ENCODE measurements around the gene CSDE1.

Gene CSDE1

DNA sequence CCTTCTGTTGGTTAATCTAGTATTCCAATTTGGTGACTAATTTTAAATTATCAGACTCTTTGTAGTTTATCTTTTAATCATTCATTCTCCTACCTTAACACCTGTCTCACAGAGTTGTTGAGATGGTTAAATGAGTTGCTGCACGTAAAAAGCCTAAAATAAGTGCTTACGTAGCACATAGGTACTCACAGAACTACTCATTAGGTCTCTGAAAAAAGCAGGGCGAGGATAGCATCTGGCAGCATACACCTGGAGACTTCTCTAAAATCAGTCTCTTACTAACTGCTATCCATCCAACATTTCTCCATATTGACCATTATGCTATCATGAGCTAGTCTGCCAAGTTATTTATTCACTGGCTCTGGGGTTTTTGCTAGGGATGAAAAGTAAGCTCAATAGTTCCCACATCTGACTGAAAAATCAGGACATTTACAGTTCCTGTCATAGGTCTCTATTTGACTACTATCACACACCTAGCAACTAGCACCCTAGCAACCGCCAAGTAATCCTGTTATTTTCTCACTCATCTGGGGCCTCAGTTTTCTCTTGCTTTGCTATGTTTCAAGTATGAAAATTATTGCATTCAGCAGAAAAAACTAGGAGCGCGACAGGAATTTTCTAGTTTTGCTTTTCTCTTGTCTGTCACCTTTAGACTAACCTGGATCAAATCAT is 11.2 kb downstream of the CSDE1 start:
- DNase-seq = no peak

- DNase-seq = no peak
Measured at GRCh38 chr1:114745291-114745690, 12.5 kb downstream of the CSDE1 start.

DNA sequence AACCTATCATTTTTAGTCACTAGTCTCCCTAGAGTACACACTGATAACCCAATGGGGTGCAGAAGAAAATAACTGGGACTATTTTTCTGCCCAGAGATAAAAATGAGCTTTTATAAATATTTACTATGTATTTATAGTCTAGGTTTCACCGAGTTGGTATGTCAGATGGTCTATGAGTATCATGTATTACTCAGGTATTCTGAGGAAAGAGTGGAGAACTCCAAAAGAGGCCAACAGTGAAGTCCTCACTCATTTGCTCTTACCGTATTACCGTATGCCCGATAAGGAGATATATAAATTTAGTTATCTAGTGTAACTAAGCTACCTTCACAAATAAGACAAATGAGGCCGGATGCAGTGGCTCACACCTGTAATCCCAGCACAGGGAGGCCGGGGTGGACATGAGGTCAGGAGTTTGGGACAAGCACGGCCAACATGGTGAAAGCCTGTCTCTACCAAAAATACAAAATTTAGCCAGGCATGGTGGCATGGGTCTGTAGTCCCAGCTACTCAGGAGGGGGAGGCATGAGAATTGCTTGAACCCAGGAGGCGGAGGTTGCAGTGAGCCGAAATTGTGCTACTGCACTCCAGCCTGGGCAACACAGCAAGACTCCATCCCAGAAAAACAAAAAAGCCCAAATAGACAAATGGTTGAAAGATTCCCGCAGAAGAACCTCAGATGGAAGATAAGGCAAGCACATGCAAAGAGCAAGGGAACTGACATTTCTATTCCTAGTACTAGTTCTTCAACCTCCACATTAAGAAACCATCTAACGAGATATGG is 15.6 kb downstream of the CSDE1 start:
- no peak for DNase-seq

- no peak for DNase-seq
Measured at GRCh38 chr1:114740331-114740730, 17.5 kb downstream of the CSDE1 start.

DNA sequence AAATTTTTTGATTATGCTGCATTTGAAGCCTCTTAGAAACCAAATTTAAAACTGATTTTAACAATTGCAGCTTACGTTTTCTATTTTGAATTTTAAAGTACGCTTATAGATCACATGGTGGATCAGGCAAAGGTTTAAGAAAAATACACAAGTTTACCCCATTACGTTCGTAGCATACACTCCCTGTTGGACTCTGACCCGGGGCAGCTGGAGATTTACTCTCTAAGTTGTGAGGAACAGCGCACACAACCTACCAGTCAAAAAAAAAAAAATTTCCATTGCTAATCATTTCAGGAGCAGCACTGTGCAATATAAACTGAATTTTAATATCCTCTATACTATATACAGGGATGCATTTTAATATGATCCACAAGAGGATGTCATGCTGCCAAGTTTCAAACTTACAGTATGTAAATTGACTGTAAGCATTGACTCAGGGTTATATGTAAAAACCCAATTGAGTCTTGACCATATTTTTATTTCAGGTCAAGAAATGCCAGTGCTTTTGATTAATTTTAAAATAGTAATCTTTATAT is 20.4 kb downstream of the CSDE1 start:
- no peak for DNase-seq

- no peak for DNase-seq
Measured at GRCh38 chr1:114735479-114735878, 22.3 kb downstream of the CSDE1 start.

DNA sequence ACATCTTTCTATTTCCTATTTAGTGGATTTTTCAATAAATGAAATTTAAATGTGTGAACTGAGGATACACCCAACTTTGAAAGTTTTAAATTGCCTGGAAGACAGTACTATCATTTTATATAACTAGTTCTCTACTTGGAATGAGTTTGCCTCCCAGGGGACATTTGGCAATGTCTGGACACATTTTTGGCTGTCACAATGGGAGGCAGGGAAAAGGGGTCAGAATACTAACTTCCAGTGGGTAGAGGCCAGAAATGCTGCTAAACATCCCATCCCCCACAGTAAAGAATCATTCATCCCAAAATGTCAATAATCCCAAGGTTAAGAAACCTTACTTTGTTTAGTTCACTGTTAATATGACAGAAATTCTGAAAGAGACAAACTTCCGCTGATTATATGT is 28.0 kb downstream of the CSDE1 start:
- no peak for DNase-seq

- DNase-seq = no peak
Measured at GRCh38 chr1:114728553-114728952, 29.2 kb downstream of the CSDE1 start.

DNA sequence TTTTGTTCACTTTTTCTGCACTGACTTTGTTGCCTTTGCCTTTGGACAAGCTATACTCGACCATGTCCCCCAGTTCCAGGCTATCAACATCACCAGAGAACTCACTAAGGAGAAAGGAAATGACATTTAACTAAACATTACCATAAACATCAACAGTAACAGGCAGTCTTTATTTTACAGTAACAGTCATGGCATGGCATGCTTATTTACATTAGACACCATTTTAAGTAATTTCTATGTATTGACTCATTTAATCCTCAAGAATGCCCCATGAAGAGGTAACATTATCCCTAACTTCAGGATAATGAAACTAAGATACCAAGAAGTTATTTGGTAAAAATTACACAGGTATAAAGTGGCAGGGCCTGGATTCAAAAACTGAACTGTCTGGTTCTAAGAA is 32.6 kb downstream of the CSDE1 start:
- DNase-seq = no peak

DNA sequence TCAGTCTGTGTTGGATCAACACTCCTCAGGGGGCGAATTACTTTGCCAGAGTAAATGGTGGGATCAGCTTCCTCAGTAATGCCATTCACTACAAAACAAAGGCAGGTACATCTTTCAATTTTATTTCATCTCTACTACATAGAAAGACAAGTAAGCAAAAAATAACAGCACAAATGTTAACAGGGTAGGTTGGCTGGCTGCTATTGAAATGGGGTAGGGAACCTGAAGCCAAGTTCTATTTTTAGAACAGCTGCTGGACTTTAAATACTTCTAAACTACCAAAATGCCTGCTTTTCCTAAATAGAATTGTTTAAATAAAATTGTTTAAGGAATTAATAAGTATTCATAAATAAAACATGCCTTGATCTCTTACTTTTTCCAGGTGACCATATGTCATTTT is 33.9 kb downstream of the CSDE1 start:
- no peak for DNase-seq

DNA sequence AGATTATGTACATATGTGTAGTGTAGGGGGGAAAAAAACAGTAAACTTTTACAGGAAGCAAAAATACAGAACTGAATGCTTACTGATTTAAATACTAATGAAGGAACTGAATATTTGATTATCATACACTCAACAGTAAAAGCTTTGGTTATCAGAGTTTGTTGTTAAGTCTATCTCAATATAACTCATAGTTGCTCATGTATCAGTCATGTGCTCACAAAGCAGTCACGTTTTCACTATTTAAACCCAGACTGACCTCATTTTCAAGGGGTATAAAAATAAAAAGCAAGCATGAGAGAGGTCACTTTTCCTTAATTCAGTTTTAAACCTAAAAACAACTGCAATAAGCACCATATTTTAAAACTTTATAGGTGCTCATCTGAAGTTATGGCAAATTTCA is 34.3 kb downstream of the CSDE1 start:
- DNase-seq = no peak

DNA sequence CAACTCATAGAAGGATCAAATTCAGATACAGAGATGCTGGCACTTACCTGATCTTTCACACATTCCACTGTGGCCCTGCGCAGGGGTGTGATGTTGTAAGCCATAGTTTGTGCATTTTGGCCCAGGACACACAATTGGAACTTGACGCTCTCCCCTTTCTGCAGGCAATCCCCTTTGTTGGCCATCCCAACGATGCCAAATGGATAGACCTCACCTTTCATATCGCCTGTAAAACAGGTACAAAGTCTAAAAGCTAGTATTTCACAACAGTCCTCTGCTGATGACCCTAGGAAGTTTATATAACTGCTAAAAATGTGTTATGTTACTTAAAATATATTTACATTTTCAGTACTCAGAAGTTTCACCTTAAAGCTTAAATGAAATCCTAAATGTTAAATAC is 37.3 kb downstream of the CSDE1 start:
- no peak for DNase-seq

GRCh38 chr1:114719424-114719787 is 38.4 kb downstream of the CSDE1 start:
- DNase-seq = no peak

- DNase-seq = no peak
Measured at GRCh38 chr1:114718661-114719423, 38.9 kb downstream of the CSDE1 start.

DNA sequence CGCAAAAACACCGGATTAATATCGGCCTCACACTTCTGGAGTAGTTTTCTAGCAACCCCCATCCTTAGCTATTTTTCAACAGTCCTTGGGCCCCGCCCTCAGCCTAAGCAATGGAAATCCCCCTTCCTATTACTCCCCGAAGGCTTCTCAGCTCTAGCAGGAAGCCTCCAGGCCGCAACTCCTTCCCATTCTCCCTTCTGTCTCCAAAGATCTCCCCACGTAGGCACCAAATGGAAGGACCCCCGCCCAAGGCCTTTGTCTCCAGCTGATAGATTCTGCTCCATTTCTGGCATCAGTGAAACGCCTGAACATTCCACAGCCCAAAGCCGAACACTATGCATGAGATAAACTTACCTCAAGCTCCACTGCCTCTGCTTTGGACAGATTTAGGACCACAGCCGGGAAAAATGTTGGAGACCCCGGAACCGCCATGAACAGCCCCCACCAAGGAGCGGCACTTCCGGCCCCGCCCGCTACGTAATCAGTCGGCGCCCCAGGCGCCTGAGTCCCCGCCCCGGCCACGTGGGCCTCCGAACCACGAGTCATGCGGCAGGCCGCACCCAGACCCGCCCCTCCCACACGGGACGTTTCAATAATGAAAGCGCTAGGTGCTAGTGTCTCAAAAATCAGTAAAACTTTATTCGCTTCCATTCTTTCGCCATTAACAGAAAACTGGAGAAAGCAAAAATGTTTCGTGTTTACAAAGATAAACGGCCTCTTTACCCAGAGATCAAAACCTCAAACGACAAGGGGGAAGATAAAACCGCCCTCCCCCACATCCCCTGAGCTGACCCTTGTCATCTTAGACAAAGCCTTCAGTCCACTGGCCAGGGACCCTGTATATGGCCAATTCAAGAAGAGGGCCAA is 41.2 kb downstream of the CSDE1 start, which contains the start of gene NRAS:
Gene NRAS, minus strand, starts transcription at position 468 of the 867 bp plus-strand sequence. CDS start 611 bp downstream, outside the sequence.
- DNase-seq = peak; percentile 76 to 78

DNA sequence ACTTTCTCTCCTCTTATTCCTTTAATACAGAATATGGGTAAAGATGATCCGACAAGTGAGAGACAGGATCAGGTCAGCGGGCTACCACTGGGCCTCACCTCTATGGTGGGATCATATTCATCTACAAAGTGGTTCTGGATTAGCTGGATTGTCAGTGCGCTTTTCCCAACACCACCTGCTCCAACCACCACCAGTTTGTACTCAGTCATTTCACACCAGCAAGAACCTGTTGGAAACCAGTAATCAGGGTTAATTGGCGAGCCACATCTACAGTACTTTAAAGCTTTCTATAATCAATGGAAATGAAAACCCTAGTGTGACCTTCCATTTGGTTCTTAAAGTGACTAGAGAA is 41.9 kb downstream of the CSDE1 start:
- DNase-seq = no peak

- DNase-seq = no peak
Measured at GRCh38 chr1:114712977-114713376, 44.8 kb downstream of the CSDE1 start.

DNA sequence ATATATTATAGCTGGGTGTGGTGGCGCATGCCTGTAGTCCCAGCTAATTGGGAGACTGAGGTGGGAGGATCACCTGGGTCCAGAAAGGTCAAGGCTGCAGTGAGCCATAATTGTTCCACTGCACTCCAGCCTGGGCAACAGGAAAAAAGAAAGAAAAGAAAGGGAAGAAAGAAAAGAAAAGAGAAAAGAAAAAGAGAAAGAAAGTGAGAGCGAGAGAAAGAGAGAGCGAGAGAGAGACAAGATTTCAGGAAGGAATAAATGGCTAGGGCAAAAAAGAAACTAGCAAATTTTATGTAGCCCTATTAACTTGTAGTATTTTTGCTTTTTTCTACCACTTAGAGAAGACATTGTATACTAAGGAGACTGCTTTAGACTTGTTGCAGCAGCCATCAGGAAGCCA is 47.4 kb downstream of the CSDE1 start:
- DNase-seq = no peak

GRCh38 chr1:114707604-114708003 is 50.2 kb downstream of the CSDE1 start:
- DNase-seq = no peak

DNA sequence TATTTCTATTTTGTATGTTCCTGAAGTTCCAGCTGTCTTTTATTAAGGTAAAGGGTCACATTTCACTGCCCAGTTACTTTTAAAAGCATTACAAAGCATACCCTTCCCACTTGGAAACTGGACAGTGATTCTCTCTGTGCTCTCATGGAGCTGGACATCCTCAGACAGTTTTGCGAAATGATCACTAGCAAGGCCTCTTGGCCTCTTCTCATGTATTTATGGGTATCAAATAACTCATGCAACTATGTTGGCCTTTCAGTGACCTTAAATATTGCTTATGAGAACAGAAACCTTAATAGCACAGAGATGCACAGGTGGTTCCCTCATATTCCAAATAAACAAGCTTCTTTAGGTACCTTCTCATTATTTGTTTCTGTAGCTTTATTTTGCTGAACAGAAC is 54.5 kb downstream of the CSDE1 start:
- no peak for DNase-seq

DNA sequence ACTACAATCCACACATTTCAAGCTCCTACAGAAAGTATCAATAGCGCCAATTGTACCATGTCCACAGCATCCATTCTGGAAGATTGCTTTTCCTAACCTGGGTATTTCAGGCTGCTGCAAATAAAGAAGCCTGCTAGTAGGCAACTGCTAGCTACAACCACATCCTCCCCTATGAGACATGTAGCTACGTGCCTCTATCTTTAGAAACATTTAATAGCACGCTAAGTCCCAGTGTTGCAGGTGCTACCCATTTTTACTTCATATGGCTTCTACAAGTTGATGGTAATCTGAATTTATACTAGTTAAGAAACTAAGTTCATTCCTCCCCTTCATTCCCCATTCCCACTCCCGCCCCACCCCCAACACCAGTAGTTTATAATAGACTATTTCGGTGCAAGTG is 55.0 kb downstream of the CSDE1 start:
- DNase-seq = no peak

- no peak for DNase-seq
Measured at GRCh38 chr1:114701931-114702330, 55.9 kb downstream of the CSDE1 start.
